NCI-H748 (cell line): ENCODE results near the gene OGFR.

Source experiments
- DNase-seq: peaks from one replicate; lab custom pipeline; 2025; ENCODE audit not compliant: unreplicated experiment; lab: John Stamatoyannopoulos, UW

Gene OGFR, protein sequence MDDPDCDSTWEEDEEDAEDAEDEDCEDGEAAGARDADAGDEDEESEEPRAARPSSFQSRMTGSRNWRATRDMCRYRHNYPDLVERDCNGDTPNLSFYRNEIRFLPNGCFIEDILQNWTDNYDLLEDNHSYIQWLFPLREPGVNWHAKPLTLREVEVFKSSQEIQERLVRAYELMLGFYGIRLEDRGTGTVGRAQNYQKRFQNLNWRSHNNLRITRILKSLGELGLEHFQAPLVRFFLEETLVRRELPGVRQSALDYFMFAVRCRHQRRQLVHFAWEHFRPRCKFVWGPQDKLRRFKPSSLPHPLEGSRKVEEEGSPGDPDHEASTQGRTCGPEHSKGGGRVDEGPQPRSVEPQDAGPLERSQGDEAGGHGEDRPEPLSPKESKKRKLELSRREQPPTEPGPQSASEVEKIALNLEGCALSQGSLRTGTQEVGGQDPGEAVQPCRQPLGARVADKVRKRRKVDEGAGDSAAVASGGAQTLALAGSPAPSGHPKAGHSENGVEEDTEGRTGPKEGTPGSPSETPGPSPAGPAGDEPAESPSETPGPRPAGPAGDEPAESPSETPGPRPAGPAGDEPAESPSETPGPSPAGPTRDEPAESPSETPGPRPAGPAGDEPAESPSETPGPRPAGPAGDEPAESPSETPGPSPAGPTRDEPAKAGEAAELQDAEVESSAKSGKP

DNA sequence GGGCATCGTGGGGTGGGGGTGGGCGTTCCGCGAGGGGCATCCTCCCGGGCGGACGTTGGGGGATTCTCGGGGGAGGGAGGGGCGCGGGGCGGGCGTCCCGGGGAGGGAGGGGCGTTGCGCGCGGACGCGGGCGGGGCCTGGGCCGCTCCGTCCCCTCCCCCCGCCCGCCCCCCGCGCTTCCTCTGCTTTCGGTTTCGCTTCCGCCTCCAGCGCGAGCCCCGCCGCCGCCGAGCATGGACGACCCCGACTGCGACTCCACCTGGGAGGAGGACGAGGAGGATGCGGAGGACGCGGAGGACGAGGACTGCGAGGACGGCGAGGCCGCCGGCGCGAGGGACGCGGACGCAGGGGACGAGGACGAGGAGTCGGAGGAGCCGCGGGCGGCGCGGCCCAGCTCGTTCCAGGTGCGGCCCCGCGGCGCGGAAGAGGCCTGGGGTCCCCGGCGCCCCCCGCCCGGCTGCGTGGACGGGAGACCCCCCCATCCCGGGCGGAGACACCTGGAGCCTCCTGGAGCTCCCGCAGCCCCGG lies at the start of gene OGFR:
Gene OGFR (plus strand): TSS at position 209 of the 528 bp plus-strand sequence. CDS start 25 bp downstream, at position 234.
- DNase-seq: peak; percentile 60

DNA sequence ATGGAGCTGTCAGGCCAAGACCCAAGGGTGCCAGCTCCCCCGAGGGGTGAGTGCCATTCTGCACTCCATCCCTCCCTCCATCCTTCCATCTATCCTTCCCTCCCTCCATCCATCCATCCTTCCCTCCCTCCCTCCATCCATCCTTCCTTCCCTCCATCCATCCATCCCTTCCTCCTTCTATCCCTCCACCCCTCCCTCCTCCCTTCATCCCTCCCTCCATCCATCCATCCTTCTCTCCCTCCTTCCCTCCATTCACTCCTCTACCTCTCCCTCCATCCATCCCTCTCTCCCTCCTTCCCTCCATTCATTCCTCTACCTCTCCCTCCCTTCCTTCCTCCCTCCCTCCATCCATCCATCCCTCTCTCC lies 49.7 kb upstream of the OGFR start:
- DNase-seq: no peak

DNA sequence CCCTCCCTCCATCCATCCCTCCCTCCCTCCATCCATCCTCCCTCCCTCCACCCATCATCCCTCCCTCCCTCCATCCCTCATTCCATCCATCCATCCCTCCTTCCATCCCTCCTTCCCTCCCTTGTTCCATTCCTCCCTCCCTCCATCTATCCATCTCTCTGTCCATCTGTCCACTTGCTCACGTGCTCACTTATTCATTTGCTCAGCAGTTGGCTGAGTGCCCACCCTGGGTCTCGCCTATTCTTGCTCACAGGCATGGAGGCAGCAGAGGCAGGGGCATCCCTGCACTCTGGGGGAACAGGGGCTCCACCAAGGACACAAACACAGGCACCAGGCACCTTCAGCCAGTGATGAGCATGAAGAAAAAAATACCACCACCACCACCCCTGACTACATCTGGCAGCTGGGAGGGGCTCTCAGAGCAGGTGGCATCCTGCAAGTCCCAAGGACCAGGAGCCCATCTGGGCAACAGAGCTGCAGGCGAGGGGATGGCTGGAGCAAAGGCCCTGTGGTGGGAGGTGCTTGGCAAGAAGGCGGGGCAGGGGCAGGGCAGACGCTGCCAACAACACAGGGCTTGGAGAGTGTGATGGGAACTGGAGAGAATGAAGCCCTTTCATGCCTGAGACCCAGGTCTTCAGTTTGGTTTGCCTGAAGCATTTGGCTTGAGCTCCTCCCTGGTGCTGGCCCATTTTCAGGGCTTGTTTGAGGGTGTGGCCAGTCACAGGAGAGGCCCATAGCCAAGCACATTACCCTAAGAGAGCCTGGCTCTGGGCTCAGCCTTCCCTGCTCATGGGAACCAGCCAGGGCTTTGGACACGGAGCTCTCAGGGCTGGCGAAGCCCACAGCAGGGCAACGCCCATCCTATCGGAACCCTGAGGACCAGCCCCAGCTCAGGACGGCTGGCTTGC lies 48.6 kb upstream of the OGFR start:
- DNase-seq: peak; percentile 19

DNA sequence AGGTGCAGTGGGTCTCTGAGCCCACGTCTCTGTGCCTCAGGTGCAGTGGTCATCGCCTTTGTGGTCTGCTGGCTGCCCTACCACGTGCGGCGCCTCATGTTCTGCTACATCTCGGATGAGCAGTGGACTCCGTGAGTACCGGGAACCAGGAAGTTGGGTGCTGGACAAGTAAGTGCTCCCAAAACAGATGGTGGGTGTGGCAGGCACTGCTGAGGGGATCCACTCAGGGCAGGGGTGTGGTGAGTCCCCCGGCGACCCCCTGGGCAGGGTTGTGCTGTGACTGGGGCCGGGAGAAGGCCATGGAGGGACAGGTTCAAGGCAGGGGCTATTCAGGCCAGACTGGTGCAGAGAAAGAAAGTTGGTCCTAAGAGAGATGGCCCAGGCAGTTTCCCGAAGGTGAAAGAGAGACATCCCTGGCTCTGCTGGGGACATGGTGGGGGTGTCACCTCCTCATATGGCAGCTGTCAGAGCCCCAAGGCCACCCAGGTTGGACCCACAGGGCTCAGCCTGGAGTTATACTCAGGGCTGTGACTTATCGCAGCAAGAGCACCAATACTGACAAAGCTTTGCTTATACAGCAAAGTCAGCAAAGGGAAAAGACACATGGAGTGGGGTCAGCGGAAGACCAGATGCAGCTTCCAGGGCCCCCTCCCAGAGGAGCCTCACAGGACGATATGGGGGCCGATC lies 46.3 kb upstream of the OGFR start:
- DNase-seq: no peak

DNA sequence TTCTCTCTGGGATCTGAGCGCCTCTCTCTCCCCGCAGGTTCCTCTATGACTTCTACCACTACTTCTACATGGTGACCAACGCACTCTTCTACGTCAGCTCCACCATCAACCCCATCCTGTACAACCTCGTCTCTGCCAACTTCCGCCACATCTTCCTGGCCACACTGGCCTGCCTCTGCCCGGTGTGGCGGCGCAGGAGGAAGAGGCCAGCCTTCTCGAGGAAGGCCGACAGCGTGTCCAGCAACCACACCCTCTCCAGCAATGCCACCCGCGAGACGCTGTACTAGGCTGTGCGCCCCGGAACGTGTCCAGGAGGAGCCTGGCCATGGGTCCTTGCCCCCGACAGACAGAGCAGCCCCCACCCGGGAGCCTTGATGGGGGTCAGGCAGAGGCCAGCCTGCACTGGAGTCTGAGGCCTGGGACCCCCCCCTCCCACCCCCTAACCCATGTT lies 44.6 kb upstream of the OGFR start:
- DNase-seq: no peak

DNA sequence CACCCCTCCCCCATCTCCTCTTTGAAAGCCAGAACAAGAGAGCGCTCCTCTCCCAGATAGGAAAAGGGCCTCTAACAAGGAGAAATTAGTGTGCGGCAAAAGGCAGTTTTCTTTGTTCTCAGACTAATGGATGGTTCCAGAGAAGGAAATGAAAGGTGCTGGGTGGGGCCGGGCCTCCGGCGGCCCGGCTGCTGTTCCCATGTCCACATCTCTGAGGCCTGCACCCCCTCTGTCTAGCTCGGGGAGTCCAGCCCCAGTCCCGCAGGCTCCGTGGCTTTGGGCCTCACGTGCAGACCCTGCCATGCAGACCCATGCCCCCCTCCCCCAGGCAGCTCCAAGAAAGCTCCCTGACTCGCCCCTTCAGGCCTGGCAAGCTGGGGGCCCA lies 44.2 kb upstream of the OGFR start:
- no peak for DNase-seq

DNA sequence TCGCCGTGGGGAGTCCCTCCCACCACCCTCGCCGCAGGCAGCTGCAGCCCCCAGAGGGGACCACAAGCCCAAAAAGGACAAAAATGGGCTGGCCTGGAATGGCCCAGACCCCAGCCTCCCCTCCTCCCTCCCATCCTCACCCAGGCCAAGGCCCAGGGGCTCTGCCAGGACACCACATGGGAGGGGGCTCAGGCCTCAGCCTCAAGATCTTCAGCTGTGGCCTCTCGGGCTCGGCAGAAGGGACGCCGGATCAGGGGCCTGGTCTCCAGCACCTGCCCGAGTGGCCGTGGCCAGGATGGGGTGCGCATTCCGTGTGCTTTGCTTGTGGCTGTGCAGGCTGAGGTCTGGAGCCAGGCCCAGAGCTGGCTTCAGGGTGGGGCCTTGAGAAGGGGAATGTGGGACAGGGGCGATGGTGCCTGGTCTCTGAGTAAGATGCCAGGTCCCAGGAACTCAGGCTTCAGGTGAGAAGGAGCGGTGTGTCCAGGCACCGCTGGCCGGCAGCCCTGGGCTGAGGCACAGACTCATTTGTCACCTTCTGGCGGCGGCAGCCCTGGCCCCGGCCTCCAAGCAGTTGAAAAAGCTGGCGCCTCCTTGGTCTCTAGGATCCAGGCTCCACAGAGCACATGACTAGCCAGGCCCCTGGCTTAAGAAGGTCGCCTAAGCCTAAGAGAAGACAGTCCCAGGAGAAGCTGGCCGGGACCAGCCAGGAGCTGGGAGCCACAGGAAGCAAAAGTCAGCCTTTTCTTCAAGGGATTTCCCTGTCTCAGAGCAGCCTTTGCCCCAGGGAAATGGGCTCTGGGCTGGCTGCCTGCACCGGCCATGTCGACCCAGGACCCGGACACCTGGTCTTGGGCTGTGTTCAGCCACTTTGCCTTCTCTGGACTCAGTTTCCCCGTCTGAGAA lies 43.5 kb upstream of the OGFR start:
- no peak for DNase-seq

DNA sequence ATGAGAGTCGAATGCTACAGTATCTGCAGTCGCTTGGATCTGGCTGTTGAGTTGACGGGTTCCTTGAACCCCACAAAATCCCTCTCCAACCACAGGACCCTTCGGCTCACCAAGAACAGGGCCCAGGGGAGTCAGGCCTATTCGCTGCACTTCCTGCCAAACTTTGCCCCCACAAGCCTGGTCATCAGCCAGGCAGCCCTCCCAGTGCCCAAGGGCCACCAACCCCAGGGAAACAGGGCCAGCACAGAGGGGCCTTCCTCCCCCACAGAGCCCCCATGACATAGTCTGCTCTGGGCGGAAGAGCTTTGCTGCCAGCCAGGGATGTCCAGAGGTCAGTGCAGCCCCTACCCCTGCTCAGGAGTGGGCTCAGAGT lies 42.9 kb upstream of the OGFR start:
- no peak for DNase-seq

DNA sequence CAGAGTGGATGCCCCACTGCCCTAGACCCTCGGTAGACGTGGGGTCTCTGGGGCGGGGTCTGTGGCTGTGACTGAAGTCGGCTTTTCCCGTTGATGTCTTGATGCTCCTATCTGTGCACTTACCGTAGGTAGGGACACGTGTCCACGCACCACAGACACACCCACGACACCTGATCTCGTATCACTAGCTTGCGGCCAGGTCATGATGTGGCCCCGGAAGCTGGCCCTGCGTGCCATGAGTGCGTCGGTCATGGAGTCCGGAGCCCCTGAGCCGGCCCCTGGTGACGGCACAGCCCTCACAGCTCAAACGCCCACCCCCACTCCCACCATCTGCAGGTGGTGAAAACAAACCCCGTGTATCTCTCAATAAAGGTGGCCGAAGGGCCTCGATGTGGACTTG lies 42.3 kb upstream of the OGFR start:
- no peak for DNase-seq

DNA sequence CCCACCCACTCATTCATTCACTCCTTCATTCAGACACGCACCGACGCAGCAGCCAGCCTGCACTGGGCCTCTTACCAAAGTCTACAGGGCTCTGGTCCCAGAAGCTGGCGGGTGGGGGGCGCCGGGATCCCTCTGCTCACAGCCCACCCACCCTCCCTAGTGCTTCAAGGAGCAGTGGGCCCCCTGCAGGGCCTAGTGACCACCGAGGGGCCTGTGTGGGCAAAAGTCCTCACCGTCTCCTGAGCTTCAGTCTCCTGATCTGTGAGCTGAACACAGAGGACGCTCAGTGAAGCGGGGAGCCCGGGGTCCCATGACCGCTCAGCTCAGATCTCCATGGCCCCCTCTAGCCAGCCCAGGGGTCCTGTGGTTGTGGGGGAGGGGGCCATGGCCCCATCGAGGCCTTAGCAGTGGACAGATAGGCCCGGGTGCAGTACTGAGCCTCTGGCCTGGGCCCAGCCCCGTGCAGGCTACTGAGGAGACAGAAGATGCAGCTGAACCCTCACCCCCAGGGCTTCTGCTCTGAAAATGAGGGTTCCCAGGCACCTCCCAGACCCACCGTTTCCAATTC lies 41.8 kb upstream of the OGFR start:
- DNase-seq: no peak

DNA sequence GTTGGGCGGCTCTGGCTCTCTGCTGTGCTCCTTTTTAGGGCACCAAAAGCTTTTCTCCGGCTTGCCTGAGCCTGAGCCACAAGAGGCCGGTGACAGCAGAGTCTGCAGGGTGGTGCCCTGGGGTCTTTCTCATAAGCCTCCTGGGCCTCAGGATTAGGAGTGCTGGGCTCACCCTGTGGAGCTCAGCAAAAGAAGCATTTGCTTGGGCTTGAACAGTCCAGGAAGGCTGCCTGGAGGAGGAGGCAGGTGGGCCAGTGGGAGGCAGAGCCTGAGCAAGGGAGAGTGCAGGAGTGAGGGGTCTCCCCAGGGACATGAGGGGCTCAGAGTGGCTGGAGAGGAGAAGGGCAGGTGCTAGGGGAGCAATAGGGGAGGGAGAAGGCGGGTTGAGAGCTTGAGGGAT lies 41.2 kb upstream of the OGFR start:
- DNase-seq: no peak

DNA sequence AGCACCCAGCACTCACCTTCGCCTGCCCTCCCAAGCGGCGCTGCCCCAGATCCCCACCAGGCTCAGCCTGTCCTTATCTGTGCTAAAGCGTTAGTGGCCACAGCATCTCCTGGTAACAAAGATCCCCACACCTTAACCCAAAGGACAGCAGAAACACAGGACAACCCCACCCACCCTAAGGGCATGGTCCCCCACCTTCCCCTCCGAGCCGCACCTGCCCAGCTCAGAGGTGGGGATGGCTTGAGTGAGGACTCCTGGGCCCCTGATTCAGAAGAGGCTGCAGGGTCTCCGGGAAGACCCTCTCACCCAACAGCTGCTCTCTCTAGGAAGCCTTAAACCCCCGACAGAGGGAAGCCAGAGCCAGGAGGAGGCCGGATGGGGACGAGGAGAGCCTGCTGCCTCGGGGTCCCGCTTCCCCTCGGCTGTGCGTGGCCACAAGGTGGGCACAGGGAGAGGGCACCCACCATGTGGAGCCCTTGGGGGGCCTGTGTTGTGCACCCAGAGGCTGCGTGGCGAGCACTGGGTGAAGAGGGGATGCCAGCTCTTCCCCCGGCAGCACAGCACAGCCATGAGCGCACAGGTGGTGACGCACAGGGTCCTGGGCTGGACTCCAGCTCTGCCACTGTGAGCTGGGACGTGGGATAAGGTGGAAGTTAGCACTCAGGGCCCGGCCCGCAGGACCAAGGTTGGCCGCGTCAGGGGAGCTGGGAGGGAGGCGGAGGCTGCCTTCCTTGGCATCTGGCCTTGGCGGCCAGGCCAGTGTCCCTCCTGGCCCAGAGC lies 40.3 kb upstream of the OGFR start:
- DNase-seq: no peak

DNA sequence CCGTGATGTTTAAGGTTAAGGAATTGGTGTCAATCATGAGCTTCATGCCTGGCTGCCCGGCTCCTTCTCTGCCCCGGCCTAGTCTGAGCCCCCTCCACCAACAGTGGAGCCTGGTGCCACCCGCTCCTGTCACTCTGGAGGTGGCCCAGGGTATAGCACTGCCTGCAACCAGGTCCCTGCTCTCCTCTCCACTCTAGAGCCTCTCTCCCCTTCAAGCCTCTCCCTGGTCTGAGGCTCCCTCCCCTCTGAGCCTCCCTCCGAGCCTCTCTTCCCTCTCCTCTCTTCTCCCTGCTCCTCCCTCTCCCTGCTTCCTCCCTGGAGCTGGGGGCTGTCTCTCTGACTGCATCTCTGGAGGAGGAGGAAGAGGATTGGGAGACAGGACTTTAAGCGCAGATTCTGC lies 39.6 kb upstream of the OGFR start:
- DNase-seq: no peak

DNA sequence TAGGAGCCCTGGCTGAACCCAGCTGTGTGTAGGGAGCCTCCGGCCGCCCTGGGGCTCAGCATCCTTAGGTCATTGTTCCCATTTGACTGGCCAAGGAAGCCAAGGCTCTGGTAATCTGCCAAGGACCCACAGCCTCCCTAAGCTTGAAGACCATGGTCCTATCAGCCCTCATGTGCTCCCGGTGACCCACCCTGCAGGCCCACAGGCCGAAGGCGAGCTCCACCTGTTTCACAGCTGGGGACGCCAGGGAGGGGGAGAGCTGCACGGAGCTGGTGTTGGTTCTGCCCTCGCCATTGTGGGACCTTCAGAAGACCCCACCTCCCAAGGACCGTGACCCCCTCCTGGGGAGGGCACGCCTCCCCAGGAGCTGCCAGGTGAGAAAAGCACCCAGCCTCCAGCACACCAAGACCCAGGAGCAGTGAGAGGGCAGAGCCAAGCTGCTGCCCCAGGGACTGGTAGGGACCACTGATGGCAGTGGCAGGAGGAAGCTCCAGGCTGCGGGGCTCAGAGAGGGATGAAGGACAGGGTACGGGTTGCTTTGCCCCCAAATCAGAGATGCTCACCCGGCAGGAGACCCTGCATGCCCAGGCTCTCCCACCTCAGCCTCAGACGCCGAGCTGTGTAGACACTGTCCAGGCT lies 39.1 kb upstream of the OGFR start:
- no peak for DNase-seq

DNA sequence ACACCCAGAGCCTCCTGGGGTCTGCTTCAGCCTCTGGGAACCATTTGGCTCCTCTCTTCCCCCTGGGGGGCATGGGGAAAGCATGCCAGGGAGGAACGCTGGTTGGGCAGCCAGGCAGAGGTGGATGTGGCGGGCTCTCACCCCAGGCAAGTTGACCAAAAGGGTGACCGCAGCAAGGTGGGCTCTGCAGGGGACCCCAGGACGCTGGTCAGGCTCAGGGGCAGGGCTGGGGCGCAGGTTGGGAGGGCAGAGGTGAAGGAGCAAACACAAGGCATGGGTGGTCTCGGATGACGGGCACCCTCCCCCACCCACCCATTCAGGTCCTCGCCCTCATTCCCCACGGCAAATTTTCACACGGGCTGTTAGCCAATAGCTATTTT lies 38.6 kb upstream of the OGFR start:
- DNase-seq: no peak

DNA sequence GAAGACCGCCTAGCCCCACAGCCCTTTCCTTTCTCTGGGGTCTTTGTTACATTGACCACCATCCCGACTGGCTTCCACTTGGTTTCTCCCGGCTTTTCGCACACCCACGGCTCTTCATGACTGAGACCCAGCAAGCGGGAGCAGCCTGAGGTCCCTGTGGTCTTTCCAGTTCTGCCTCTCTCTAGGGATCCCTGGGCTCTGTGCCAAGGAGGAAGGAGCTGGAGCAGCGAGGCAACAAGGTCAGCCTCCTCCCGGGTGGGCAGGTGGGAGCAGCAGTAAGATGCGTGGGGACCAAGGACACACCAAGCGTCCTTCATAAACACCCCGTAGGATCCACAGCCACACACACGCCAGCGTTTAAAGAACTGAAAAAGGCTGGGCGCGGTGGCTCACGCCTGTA lies 37.9 kb upstream of the OGFR start:
- DNase-seq: peak; percentile 54

DNA sequence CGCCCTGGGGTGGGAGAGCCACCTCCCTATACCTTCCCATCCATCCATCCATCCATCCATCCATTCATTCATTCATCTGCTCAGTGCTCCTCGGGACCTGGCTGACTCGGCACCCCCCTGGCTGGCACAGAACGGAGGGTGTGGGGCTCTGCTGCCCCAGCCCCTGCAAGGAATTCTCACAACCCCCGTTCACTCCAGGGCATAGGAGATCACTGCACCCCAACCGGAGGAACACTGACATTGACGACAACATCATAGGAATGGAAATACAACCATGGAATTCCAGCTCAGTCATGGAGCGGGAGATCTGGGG lies 36.4 kb upstream of the OGFR start:
- no peak for DNase-seq

DNA sequence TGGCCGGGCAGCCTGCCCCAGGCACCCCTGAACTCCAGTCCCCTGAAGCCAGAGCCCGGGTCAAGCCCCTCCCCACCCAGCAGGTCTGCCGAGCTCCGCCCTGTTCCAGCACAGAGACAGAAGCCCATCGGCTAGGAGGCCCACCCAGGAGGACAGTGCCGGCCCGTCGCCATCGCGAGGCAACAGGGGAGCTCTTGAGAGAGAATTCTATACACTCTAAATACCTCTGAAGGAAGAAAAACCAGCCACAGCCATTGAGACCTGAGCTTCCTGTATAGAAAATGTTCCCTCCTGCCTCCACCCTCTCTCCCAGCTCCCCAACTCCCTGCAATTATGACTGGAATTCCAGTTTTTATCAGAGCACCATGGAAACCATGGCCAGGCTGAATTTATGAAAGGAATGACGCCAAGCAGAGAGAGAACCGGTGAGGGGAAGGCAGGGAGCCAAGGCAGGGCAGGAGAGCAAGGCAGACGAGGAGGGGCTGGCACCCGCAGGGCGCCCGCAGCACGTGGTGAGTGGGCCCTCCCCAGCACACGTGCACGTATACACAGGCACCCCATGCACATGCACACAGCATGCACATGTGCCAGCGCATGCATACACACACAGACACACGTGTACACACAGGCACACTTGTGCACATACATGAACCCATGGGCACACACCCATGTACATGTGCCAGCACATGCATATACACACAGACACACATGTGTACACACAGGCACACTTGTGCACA lies 35.9 kb upstream of the OGFR start:
- DNase-seq: no peak
